HG02852 (cell line): ENCODE measurements around the gene FOXO3.

ENCODE experiments used
- ATAC-seq: cut with Tn5 transposase; IDR thresholded peaks from one replicate; pipeline ENCODE4 v1.9.1; 2021; ENCODE audit warnings: mild to moderate bottlenecking, moderate library complexity; ENCODE audit not compliant: unreplicated experiment

Gene FOXO3

DNA sequence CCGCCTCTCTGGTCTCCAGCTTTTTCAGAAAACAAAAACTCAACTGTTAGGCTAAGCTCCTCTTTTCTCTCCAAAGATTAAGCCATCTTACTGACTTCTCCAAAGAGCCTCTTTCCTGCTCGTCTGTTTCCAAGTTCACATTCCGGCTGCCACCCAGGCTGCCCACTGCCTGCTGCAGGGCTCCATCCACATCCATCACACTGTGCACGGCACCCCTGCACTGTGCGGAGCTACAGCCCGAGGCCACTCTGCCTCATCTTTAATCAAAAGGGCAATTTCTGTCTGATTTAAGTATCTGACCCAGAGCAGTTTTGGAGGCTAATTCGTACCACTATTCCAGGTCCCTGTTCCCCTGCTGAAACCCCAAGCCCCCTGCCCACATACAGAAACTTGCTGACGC is 145.9 kb downstream of the FOXO3 start:
- no peak for ATAC-seq

DNA sequence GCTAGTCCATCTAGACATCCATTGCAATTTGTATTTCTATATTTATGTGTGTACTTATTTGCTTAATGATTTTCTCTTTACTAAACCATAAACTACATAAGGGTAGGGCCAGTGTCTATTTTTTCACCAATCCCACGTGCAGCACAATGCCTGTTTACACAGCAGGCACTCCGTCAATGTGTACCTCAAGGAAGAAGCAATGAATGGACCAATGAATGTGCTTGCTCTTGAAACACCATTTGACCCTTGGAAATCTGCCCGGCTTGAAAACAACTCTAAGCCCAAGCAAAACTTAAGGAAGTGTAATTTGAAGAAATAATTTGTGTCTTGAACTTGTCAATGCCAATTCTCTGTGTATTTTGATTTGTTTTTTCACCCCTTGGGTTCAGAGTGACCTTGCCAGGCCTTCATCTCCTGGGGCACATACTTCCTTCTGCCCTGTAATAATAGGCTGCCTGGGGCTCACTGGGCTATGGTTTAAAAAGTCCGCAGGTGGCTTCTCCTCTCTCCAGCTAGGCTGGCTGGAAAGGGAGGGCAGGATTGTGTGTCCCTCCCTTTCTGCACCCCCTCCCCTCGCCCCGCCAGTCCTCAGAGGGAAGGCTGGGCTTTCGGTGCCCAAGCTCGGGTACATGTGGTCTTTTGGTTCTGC is 146.7 kb downstream of the FOXO3 start:
- ATAC-seq = no peak

DNA sequence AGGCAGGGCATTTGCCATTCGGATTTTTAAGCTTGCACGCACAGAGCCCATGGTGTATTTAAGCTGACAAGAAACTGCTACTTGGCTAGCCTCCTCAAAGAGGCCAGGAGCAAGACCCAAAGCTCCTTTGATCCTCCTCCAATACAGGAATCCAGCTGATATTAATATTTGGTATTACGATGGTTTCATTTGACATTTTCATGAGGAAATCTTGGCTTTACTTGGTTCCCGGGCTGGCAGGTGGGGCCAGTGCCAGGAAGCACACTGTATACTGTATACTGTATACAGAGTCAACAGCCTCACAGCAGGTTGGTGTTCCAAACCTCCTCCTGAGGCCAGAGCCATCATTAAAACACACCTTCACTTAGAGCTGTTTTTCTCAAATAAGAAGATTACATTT is 149.3 kb downstream of the FOXO3 start:
- ATAC-seq = no peak

DNA sequence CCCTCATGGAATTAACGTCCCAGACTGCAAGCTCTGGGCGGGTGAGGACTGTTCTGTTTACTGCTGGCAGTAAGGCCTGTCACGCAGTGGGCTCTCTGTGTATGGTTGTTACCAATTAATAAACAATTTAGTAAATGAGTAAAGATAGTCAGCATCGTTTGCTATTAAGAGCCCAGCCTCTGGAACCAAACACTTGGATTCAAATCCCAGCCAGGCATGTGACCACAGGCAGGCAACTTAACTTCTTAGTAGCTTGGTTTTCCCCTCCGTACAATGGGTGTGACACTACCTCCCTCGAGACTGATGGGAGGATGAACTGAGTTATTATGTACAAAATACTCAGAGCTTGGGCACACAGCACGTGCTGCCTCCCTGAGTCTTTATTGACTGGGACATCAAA is 149.8 kb downstream of the FOXO3 start:
- ATAC-seq = no peak

DNA sequence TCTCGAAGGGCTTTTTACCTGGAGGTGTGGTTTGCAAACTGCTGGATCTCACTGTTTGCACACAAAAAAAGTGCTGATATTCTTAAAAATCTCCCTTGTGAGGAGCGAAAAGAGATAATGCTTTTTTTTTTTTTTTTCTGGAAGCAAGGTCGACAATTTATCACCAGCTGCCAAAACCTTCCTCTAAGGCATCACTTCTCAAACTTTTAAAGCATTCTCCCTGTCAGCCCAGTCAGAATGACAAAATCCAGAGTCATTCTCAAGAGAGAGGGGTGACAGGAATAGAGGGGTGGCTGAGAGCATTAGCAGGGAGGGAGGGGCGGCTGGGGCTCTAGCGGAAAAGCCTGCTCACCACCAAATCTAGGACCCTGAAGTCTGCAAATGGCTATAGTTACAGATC is 150.4 kb downstream of the FOXO3 start:
- ATAC-seq = no peak

DNA sequence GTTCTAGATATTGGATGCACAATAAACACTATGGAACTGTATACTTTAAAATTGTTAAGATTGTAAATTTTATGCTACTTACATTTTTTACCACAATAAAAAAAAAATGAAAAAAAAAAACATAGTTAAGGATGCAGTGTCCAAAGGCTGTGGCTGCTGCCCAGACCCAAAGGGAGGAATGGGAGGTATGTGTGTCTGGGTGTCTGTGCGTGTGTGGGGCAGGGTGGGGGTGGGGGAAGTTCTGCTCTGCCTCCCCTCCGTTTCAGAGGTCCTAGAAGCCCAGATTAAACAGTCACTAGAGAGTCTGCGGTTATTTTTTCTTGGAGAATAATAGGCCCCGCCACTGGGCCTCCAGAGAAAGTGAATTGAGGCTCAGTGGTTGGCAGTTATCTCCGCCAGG is 151.1 kb downstream of the FOXO3 start:
- no peak for ATAC-seq

DNA sequence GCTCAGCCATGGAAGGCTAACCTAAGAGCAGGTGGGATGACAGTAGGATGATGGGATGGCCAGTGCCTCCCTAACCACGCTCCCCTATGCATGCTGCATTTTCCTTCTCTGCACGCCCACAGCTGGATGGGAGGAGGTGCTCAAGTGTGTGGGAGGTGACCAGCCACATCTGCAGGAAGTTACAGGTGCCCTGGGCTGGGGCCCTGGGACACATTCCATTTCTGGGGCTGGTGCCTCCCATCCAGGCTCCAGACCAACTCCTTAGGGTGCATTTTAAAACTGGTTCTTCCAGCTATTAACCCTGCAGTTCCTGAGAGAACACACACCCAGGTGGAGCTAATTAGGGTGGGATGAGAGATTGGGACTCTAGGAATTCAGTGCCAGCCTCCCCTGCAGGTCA is 152.2 kb downstream of the FOXO3 start:
- ATAC-seq = no peak

DNA sequence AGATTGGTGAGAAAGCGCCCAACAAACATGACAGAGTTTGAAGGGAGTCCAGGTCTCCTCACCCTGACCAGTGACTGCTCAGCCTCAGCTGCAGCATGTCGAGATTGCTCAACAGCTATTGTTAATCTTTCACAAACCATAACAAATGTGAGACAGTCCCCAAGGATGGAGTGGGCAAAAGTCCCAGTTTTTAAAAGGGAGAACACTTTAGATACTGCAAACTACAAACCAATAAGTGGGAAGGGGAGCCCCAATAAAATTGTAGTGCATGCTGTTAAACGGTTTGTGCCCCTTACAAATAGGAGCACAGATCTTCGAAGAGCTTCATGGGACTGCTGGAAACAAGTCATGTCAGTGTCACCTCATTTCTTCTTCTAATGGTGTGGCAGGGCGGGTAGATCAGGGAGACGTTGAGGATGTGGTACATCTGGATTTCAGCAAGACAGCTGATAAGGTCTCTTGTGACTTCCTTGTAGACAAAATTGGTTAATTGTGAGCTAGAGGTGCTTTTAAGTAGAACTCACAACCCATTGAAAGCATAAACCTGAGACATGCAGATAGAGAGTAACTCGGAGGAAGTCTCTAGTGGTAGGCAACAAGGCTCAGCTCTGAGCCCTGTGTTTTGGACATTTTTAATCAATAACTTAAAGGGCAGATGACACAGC is 153.5 kb downstream of the FOXO3 start:
- ATAC-seq = no peak

DNA sequence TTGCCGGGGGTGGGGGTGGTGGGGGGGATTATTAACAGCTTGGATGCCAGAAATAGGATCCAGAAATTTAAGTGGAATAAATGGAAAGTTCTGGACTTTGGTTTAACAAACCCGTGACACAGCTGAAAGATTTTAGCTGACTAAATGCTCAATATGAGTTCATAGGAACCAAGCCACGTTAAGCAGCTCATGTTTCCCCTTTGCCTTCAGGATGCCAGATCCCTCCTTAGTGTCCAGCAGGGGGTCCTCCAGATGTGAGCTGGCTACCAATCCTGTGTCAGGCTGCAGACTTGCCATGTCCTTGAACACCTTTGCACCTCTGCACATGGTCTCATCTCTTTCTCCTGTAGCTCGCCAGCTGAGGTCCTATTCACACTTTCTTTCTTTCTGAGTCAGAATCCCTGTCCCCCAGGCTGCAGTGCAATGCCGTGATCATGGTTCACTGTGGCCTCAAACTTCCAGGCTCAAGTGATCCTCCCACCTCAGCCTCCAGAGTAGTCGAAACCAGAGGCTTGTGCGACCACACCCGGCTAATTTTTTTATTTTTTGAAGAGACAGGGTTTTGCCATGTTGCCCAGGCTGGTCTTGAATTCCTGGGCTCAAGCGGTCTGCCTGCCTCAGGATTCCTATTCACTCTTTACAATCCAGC is 154.2 kb downstream of the FOXO3 start:
- ATAC-seq = no peak

DNA sequence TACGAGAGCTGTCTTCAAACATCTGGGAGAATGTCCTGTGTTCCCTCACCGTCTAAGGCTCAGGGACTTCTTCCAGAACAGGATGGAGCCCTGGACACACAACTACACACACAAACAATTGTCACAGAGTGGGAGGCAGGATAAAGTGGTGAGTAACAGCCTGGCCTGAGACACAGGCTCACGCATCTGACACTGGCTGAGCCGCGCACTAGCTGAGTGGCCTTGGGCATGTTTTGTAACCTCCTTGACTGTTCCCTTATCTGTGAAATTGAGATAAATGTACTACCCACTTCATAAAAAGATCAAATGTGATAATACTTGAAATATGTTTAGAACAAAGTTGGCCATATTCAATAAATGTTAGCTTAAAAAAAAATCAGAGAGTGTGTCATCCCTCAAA is 155.1 kb downstream of the FOXO3 start:
- ATAC-seq = no peak

DNA sequence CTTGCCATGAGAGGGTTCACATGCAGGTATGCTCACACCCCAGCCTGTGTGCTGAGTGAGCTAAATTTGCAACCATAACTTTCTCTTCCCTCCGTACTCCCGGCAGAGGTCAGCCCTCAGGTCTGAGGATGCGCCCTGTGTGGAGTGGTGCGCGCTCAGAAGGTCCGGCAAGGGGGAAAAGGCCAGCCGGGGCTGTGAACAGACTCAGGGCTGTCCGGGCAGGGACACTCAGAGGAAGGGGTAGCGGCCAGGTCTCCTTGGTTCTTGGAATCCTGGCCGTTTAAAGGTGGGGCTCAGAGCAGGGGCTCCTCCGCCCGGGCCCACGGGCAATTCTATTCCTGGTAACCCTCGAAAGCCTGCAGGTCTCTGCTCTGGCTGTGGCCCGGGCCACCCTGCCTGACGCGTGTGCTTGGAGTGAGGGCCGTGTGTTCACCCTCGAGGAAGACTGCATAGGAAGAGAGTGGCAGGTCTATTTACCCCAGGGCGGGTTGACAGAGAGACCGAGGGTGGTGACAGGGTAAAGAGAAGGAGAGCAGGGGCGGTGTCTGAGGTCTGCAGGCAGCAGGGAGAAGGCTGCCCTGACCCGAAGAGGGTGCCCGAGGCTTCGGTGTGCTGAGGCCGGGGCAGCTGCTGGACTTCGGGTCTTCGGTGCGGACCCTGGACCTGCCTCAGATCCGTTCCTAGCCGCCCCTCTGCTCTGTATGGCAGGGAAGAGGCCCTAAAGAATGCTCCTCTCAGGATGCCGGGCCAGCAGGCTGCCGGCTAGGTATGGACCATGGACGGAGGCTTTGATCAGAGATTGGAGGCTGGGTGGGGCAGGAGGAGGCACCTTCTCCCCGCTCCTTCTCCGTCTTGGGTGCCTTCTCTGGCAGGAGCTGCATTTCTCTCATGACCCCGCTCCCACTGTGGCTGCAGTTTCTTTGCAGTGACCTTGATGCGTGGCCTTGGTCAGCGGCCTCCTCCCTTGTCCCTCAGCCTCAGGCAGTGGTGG is 156.4 kb downstream of the FOXO3 start:
- ATAC-seq = no peak

DNA sequence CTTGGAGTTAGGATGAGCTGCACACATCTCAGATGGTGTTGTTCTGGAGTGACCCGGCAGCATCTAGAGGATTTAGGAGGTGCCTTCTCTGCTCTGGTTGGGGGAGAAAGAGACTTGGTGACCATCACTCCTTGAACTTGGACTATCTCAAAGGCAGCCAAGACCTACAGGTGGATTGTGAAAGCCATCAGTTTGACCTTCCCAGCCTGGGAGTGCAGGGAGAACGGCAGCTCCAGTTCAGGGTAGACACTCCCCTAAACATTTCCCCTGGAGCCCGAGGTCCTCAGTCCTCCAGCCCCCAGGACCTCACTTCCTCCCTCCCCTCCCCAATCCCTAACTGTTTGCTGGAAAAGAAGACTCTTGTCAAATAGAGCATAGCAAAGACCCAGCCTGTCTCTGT is 158.8 kb downstream of the FOXO3 start:
- no peak for ATAC-seq

DNA sequence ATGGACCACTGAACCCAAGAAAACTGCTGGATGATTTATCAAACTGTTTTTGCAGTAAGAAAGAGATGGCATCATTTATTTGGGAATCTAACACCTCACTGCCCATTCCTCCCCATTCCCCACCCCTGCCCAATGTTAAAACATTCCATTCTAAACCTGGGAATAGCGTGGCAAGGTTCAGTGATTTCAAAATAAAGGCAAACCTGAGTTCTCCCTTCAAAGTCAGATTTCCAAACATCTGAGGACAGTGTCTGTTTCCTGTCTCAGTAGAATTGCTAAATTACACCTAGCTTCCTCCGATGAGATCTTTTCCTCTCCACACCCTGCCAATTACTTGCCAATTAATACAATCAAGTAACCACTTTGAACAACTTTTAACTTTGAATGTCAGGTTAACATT is 160.1 kb downstream of the FOXO3 start:
- no peak for ATAC-seq

DNA sequence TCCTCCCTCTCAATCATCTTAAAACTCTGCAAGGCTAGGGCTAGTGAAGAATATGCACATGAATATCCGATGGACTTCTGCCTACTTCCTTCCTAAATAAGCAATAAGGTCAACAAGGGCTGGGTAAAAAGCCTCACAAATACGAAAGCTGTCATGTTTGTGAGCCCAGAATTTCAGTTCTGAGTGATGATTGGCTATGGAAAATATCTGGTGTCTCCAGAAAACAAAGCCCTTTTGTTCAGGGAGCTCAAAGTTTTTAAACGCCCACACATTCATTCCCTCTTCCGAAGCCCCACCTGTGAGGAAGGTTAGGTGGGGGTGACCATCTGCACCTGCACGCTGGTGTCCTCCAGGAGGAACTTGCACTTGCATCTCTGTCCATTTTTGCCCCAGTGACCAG is 160.6 kb downstream of the FOXO3 start:
- ATAC-seq = no peak

DNA sequence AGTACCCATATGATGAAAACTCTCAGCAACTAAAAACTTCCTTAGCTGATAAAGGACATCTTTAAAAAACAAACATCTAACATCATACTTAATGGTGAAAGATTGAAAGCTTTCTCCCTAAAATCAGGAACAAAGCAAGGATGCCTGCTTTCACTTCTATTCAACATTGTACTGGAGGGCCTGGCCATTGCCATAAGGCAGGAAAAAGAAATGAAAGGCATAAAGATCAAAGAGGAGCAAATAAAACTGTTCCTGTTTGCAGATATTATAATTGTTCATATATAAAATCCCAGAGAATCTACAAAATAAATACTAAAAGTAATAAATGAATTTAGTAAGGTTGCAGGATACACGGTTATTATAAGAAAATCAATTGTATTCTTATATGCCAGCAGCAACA is 162.9 kb downstream of the FOXO3 start:
- no peak for ATAC-seq

DNA sequence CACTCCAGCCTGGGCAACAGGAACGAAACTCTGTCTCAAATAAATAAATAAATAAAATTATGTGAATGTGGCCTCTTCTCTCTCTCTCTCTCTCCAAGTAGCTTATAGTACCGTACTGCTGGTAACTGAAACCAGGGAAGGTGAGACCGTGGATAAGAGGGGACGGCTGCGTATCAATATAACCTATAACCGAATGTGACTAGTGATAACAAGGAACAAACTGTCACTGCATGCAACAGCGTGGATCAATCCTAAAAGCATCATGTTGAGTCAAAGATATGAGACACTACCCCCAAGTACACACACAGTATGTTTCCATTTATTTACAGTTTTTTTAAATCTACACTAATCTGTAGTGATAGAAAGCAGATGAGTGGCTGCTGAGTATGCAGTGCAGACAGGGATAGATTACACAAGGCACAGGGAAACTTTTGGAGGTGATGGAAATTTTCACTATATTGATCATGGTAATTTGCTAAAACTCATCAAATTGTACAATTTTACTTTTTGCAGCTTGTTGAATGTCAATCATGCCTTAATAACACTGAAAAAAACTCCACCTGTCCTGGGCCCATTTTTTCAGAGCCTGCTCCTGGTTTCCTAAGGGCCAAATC is 166.1 kb downstream of the FOXO3 start:
- no peak for ATAC-seq

DNA sequence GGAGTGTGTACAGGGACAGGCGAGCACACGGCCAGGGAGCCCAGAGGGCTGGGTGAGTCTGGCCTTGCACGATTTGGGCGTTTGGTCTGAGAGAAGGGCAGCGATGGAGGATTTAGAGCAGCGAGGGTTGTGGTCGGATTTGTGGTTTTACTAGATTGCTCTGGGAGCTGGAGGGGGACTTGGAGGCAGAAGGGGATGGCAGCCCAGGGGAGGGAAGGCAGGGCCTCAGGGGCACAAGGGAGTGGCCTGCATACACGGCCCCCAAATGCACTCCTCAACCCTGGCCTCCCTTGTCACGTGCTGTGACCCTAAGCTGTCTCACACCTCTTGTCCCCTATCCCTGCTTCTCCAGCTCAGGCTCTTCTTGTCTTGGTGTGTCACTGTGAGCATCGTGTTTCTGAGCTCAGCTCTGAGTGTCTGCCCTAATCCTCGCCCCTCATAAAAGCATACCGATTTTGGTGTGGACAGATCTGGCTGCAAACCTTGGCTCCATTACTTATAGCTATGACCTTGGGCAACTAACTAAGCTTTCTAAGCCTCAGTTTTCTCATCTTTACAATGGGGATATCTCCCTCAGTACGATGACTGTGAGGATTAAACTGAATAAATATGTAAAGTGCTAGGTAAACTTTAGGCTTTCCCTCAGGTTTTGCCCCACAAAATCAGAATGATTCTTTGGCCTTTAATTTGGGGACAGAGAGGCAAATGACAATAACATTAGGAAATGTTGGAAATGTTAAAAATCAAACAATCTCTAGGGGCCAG is 167.4 kb downstream of the FOXO3 start:
- ATAC-seq = no peak

DNA sequence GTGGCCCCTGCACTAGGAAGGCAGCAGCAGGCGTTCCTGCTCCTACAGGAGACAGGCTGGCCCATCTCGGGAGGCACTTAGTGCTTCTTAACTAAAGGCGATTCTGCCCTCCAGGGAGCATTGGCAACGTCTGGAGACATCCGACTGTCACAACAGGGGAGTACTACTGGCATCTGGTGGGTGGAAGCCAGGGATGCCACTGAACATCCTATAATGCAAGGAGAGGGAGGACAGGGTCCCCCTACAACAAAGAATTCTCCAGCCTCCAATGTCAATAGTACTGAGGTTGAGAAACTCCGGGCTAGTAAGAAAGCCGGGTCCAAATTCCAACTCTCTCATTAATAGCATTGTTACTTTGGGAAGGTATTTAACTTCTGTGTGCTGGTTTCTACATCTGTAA is 168.1 kb downstream of the FOXO3 start:
- no peak for ATAC-seq

DNA sequence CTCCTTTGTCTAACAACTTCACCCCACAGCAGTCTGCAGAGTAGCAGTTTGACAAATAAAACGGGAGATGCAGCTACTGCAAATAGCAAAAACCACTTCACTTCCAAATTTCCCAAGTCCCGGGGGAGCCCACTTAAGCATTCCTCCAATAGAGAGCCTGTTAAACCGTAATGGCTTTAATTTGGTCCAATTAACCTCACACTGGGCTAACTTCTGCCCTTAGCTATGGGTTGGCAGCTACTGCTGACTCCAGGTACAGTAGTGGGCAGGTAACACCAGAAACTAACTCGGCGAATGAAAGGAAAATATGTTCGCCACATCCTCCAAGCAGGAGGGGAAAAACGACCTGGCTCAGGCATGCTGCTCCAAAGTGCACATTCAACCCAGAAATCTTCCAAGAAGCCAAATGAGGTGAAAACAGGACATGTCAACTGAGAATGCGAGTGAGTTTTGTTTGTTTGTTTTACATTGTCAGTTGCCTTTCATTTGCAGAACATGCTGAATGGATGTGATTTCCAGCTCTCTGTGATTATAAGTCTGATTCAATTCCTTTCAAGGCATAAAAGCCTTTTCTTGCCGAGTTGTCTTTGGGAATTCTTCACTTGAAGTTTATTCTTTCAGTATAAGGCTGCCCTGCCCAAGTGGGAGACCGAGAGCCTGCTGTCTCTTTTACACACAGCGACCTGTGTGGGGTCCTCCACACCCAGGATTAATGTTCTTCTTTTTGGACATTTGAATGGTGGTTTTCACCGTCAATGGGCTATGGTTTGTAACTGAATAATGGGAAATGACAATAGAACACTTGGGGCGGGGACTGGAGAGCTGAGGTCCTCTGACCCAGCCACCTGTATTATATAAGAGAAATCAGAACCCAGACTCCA is 170.2 kb downstream of the FOXO3 start:
- no peak for ATAC-seq
